ENCODE data around the gene C2orf72. TPM values are rescaled to one million over a fixed set of nuclear protein-coding genes. Genes with fewer than 3 reads are reported as not detected.

C2orf72 gene
- total and polyA plus RNA-seq, 2 of the 13 experiments (the other 11 are each of a cell fraction or from before 2014, with no cell fraction given), result 147 to 203 TPM

GRCh38 chr2:231056453-231057416 is 19.4 kb downstream of the C2orf72 start, which contains the start of gene PSMD1 (continued):
- TF ChIP-seq KDM6A (CRISPR knock-in tag; IDR thresholded peaks at IDR 0.05; ENCODE audit: low read depth) (no peak; the same call in 1 of the 2 replicates), SMAD3 (CRISPR knock-in tag; IDR thresholded peaks at IDR 0.05) (peak; percentile 87; the same call in 1 of the 2 replicates), HMG20A (CRISPR knock-in tag; IDR thresholded peaks at IDR 0.05; ENCODE audit: borderline replicate concordance) (no peak), POLR2A (IDR thresholded peaks at IDR 0.05; ENCODE audit: insufficient read depth in 1 of 2, low read depth in 2 of 2, low read length in 2 of 2) (peak in 1 of 2 experiments; percentile 86; a peak in 2 of 4 replicates), ZNF318 (CRISPR knock-in tag; IDR thresholded peaks at IDR 0.05) (no peak), SALL1 (CRISPR knock-in tag; IDR thresholded peaks at IDR 0.05) (peak; percentile 84), IKZF1 (IDR thresholded peaks at IDR 0.05) (no peak), IKZF4 (CRISPR knock-in tag; IDR thresholded peaks at IDR 0.05; ENCODE audit: borderline replicate concordance, low read depth, not compliant biosample characterization) (peak; percentile 90), IKZF5 (CRISPR knock-in tag; IDR thresholded peaks at IDR 0.05) (peak; percentile 86; the same call in 1 of the 2 replicates), ZNF331 (CRISPR knock-in tag; IDR thresholded peaks at IDR 0.05) (peak; percentile 55; the same call in 1 of the 2 replicates), ZBTB43 (CRISPR knock-in tag; conservative IDR thresholded peaks at IDR 0.05) (no peak), KAT7 (CRISPR knock-in tag; IDR thresholded peaks at IDR 0.05; ENCODE audit: borderline replicate concordance) (peak; percentile 88), ZNF761 (CRISPR knock-in tag; conservative IDR thresholded peaks at IDR 0.05) (no peak), NR2F1 (CRISPR knock-in tag; IDR thresholded peaks at IDR 0.05) (no peak), ZNF44 (CRISPR knock-in tag; IDR thresholded peaks at IDR 0.05) (0 out of 2 replicates have a peak, but pooled peaks have one; percentile 28), CREM (IDR thresholded peaks at IDR 0.05) (peak; percentile 82), CREM (CRISPR knock-in tag; IDR thresholded peaks at IDR 0.05) (no peak), ZNF501 (CRISPR knock-in tag; IDR thresholded peaks at IDR 0.05) (peak; percentile 94), MAFK (conservative IDR thresholded peaks at IDR 0.05 in 1 of 2, IDR thresholded peaks at IDR 0.05 in 1 of 2; ENCODE audit: low read length in 2 of 2) (peak; percentile 75 to 81), MED13 (CRISPR knock-in tag; IDR thresholded peaks at IDR 0.05) (no peak)

Measured in HepG2 (cell line).